Activated naive CD8-positive, alpha-beta T cell treated with anti-CD3 and anti-CD28 coated beads for 36 hours (primary cell): ENCODE results near the gene ATP11B. TPM values are rescaled to one million over a fixed set of nuclear protein-coding genes. Genes with fewer than 3 reads are reported as not detected.
"Not testable (repeated sequence)": the region's sequence is repeated elsewhere in the genome, so short reads cannot be mapped to it uniquely, and the experiment has no call there.

Experiments used
- DNase-seq: peaks from one replicate; pipeline ENCODE4 v3.0.0; 2021
- H3K27ac Mint-ChIP-seq: one replicate; pipeline ENCODE4 v1.8.0; 2022; ENCODE audit warnings: mild to moderate bottlenecking, moderate library complexity, mixed read lengths
- H3K27me3 Mint-ChIP-seq: one replicate; pipeline ENCODE4 v1.8.0; 2022; ENCODE audit warnings: mild to moderate bottlenecking, mixed read lengths
- H3K36me3 Mint-ChIP-seq: one replicate; pipeline ENCODE4 v1.8.0; 2021; ENCODE audit warnings: mild to moderate bottlenecking, mixed read lengths
- H3K4me1 Mint-ChIP-seq: one replicate; pipeline ENCODE4 v1.8.0; 2021; ENCODE audit warnings: mixed read lengths
- H3K4me3 Mint-ChIP-seq: one replicate; pipeline ENCODE4 v1.8.0; 2022; ENCODE audit warnings: mild to moderate bottlenecking, moderate library complexity, mixed read lengths
- H3K9me3 Mint-ChIP-seq: one replicate; pipeline ENCODE4 v1.8.0; 2022; ENCODE audit warnings: mixed read lengths
- total RNA-seq, 2 experiments: library from RNA; stranded (reverse); gene quantifications; one replicate each; pipeline ENCODE4 v1.2.3, GENCODE V29; 2021

ATP11B gene
- total RNA-seq, 2 experiments from 2014 or later: 83.3 to 85.0 TPM

GRCh38 chr3:182787302-182788036 is 5.8 kb upstream of the ATP11B start:
- no peak for DNase-seq
- Mint-ChIP-seq H3K36me3 (no peaks in the 10 kb centered on the region), H3K27ac (no peak overlapping the region), H3K4me3 (no peak overlapping the region), H3K27me3 (peaks cover 24% of the 10 kb centered on the region), H3K9me3 (no peaks in the 10 kb centered on the region), H3K4me1 (peaks cover 11% of the 10 kb centered on the region)

- peaks cover 1% of the 10 kb centered on the region for H3K36me3 Mint-ChIP-seq
- H3K4me3 Mint-ChIP-seq: no peak overlapping the region
- peaks cover 16% of the 10 kb centered on the region for H3K27me3 Mint-ChIP-seq
- no peak for DNase-seq
- peaks cover 8% of the 10 kb centered on the region for H3K4me1 Mint-ChIP-seq
- H3K9me3 Mint-ChIP-seq: no peaks in the 10 kb centered on the region
- H3K27ac Mint-ChIP-seq: no peak overlapping the region
These were observed 3.9 kb upstream of the ATP11B start for GRCh38 chr3:182789371-182789770.

GRCh38 chr3:182790612-182791011 is 2.7 kb upstream of the ATP11B start:
- no peak for DNase-seq
- Mint-ChIP-seq H3K4me1 (peaks cover 11% of the 10 kb centered on the region), H3K4me3 (no peak overlapping the region), H3K9me3 (no peaks in the 10 kb centered on the region), H3K36me3 (peaks cover 8% of the 10 kb centered on the region), H3K27ac (no peak overlapping the region), H3K27me3 (peaks cover 13% of the 10 kb centered on the region)

DNA sequence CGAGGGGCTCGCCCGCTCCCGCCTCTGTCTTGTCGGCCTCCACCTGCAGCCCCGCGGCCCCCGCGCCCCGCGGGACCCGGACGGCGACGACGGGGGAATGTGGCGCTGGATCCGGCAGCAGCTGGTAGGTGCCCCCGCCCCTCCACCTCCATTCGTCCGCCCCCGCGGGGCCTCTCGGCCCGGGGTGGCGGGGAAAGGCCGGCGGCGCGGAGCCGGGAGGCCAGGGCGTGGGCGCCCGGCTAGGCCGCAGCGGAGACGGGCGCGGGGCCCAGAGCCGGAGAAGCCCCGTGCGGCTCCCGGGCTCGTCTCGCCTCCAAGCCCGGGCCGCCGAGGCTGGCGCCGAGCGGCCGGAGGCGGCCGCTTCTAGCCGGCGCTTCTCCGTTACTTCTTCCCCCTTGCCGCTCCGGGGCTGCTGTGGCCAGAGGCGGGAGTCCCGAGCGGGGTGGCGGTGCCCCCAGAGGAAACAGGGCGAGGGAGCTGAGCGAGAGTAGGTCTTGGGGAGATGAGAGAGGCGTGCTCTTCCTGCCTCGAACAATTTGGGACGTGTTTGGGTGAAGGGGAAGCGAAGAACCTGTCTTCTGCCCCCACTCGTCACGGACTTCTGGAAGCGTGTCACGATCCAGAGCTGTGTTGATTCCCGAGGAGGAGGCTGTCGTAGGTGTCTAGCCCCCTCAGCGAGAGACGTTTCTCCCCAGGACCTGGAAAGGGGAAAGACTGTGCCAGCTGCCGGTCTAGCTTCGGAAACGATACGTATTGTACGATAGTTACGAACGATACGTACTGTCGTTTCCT is 555 bp downstream of the ATP11B start:
- Mint-ChIP-seq H3K4me3 (peak overlapping the region; percentile 93), H3K4me1 (peaks cover 34% of the 10 kb centered on the region), H3K9me3 (no peaks in the 10 kb centered on the region), H3K27me3 (no peaks in the 10 kb centered on the region), H3K36me3 (peaks cover 29% of the 10 kb centered on the region), H3K27ac (peak overlapping the region; percentile 94)
- DNase-seq: peak; percentile 70

DNA sequence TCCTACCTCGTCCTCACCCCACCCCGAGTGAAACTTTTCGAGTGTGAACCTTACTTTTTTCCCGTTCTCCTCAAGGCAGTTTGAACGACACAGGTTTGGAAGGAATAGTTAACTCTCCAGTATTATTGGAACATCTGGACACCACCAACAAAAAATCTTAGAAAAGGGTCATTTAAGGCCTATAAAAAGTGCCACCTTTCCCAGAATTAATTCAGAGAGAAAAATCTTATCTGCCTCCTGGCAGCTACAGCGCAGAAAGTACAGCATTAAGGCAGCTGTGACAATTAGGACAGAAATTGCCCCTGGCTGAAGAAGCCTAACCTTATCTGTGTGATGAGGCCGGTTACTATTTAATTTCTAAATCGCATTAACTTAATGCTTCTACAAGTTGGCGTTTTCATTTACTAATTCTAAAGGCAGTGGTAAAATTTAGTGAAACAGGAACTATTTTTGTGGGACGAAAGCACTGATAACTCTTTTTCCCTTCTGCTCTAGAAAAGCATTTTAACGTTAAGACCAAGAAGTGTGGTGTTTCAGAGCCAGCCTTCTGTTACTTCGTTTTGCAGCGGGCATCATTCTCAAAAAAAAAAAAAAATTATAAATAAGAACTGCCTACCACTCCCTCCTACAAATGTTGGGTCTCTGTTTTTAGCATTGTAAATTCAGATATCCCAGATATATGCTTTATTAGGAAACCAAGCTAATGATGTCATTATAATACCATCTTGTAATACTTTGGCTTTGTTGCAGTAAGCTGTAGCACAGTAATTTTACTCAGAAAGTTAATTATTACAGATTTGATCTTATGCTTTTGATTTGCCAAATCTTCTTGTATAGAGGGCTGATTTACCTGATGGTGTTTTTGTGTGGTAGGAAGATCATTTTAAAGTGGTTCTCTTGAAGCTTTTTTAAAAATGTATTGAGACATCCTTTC is 1.4 kb downstream of the ATP11B start:
- Mint-ChIP-seq H3K9me3 (no peaks in the 10 kb centered on the region), H3K4me3 (peak overlapping the region; percentile 93), H3K36me3 (peaks cover 32% of the 10 kb centered on the region), H3K27me3 (no peaks in the 10 kb centered on the region), H3K4me1 (peaks cover 31% of the 10 kb centered on the region), H3K27ac (peak overlapping the region; percentile 94)
- DNase-seq: no peak

- peaks cover 31% of the 10 kb centered on the region for H3K4me1 Mint-ChIP-seq
- DNase-seq: peak; percentile 14
- H3K4me3 Mint-ChIP-seq: peak overlapping the region; percentile 93
- H3K36me3 Mint-ChIP-seq: peaks cover 32% of the 10 kb centered on the region
- H3K27ac Mint-ChIP-seq: peak overlapping the region; percentile 94
- no peaks in the 10 kb centered on the region for H3K9me3 Mint-ChIP-seq
- H3K27me3 Mint-ChIP-seq: no peaks in the 10 kb centered on the region
These were observed 2.1 kb downstream of the ATP11B start for GRCh38 chr3:182795389-182795782.

DNA sequence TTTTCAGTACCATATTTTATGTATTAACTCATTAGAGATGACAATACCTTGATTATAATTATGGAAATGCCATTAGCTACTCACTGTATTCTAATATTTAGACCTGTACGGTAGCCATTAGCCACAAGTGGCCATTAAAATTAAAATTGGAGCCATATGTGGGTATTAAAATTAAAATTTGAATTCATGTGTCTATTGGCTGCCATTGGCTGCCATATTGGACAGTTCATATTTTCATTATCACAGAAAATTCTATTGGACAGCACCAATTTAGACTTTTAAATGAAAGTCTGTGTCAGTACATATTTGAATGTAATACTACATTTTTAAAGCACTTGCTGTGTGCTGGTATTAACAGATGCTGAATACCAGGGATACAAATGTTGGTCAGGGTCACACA is 3.0 kb downstream of the ATP11B start:
- DNase-seq: no peak
- Mint-ChIP-seq H3K27me3 (no peaks in the 10 kb centered on the region), H3K27ac (no peak overlapping the region), H3K4me3 (peak overlapping the region; percentile 36), H3K36me3 (peaks cover 32% of the 10 kb centered on the region), H3K4me1 (peaks cover 34% of the 10 kb centered on the region), H3K9me3 (no peaks in the 10 kb centered on the region)

- H3K9me3 Mint-ChIP-seq: no peaks in the 10 kb centered on the region
- no peak overlapping the region for H3K27ac Mint-ChIP-seq
- peaks cover 42% of the 10 kb centered on the region for H3K4me1 Mint-ChIP-seq
- peaks cover 32% of the 10 kb centered on the region for H3K36me3 Mint-ChIP-seq
- no peaks in the 10 kb centered on the region for H3K27me3 Mint-ChIP-seq
- no peak overlapping the region for H3K4me3 Mint-ChIP-seq
- no peak for DNase-seq
These were observed 4.6 kb downstream of the ATP11B start for GRCh38 chr3:182797876-182798275.

GRCh38 chr3:182799143-182799542 is 5.8 kb downstream of the ATP11B start:
- H3K27me3 Mint-ChIP-seq, H3K27ac Mint-ChIP-seq, H3K9me3 Mint-ChIP-seq, DNase-seq, H3K4me3 Mint-ChIP-seq: not testable (repeated sequence)
- Mint-ChIP-seq H3K36me3 (peaks cover 32% of the 10 kb centered on the region), H3K4me1 (peaks cover 49% of the 10 kb centered on the region)

- Mint-ChIP-seq H3K27me3 (no peaks in the 10 kb centered on the region), H3K9me3 (no peaks in the 10 kb centered on the region), H3K4me1 (peaks cover 54% of the 10 kb centered on the region), H3K36me3 (peaks cover 31% of the 10 kb centered on the region), H3K4me3 (no peak overlapping the region), H3K27ac (no peak overlapping the region)
- DNase-seq: no peak
These were observed 7.2 kb downstream of the ATP11B start for GRCh38 chr3:182800508-182800907.

GRCh38 chr3:182802413-182803390 is 9.4 kb downstream of the ATP11B start:
- peaks cover 45% of the 10 kb centered on the region for H3K4me1 Mint-ChIP-seq
- DNase-seq: no peak
- H3K36me3 Mint-ChIP-seq: peaks cover 16% of the 10 kb centered on the region
- no peaks in the 10 kb centered on the region for H3K27me3 Mint-ChIP-seq
- H3K4me3 Mint-ChIP-seq: no peak overlapping the region
- no peak overlapping the region for H3K27ac Mint-ChIP-seq
- H3K9me3 Mint-ChIP-seq: no peaks in the 10 kb centered on the region

- no peak overlapping the region for H3K4me3 Mint-ChIP-seq
- DNase-seq: no peak
- no peaks in the 10 kb centered on the region for H3K27me3 Mint-ChIP-seq
- H3K27ac Mint-ChIP-seq: no peak overlapping the region
- H3K9me3 Mint-ChIP-seq: no peaks in the 10 kb centered on the region
- peaks cover 12% of the 10 kb centered on the region for H3K36me3 Mint-ChIP-seq
- H3K4me1 Mint-ChIP-seq: peaks cover 43% of the 10 kb centered on the region
These were observed 10.3 kb downstream of the ATP11B start for GRCh38 chr3:182803596-182803995.

- no peak for DNase-seq
- H3K4me3 Mint-ChIP-seq: no peak overlapping the region
- H3K4me1 Mint-ChIP-seq: peaks cover 54% of the 10 kb centered on the region
- H3K27me3 Mint-ChIP-seq: no peaks in the 10 kb centered on the region
- H3K36me3 Mint-ChIP-seq: peaks cover 13% of the 10 kb centered on the region
- H3K9me3 Mint-ChIP-seq: no peaks in the 10 kb centered on the region
- H3K27ac Mint-ChIP-seq: no peak overlapping the region
These were observed 13.8 kb downstream of the ATP11B start for GRCh38 chr3:182807061-182807460.
